Measurements from ENCODE around the gene CSRNP3.

GRCh38 chr2:165452327-165452726 lies 17.2 kb upstream of the CSRNP3 start:
- TF ChIP-seq SIN3A (IDR thresholded peaks at IDR 0.05; ENCODE audit: borderline replicate concordance, insufficient read depth, low read depth, low read length): no peak
- TF ChIP-seq CTCF (IDR thresholded peaks at IDR 0.05): no peak
- TF ChIP-seq POLR2AphosphoS5 (IDR thresholded peaks at IDR 0.05; ENCODE audit: low read depth, low read length): no peak
- no peak for TF ChIP-seq REST (IDR thresholded peaks at IDR 0.05; ENCODE audit: insufficient read depth in 1 of 2, low read depth in 2 of 2, low read length in 1 of 2)

Data from Panc1 (cell line).